ENCODE data around the gene AK1.

- TF ChIP-seq CTCF (conservative IDR thresholded peaks at IDR 0.05 in 1 of 2, IDR thresholded peaks at IDR 0.05 in 1 of 2; ENCODE audit: extremely low read depth in 1 of 2, insufficient read depth in 1 of 2, low read depth in 1 of 2, low read length in 2 of 2) (no peak), EZH2 (IDR thresholded peaks at IDR 0.05; ENCODE audit: borderline replicate concordance, low read length) (no peak)
Measured at GRCh38 chr9:127916720-127917581, 39.5 kb upstream of the AK1 start, which contains the start of gene ST6GALNAC4.
